SK-N-SH (cell line): ENCODE measurements around the gene MCTS1. TPM values are rescaled to one million over a fixed set of nuclear protein-coding genes. Genes with fewer than 3 reads are reported as not detected.
A peak's percentile ranks its signal among the peaks of the same experiment; 100 is the strongest.

Experiments used
- CTCF ChIA-PET: fragments of 300-600, 350-600 bp; formaldehyde crosslinking; extraction: SDS; loops from one replicate; lab custom pipeline; 2021; lab: Yijun Ruan, JAX
- POLR2A ChIA-PET: fragments of 350-600 bp; sonication (Branson Sonifier 250); formaldehyde crosslinking; extraction: SDS; loops from one replicate; lab custom pipeline; 2020; ENCODE audit warnings: antibody characterized with exemption, inconsistent platforms; lab: Yijun Ruan, JAX
- DNase-seq: peaks from one replicate; pipeline ENCODE4 v3.0.0; 2012
- H2AFZ ChIP-seq: fragments of 200-600 bp; sonication (generic); 2 replicates; pipeline ENCODE4 v1.8.1; 2016; ENCODE audit warnings: antibody characterized with exemption, mild to moderate bottlenecking, low read depth
- H3F3A ChIP-seq: fragments of 200-600 bp; sonication (generic); replicated peaks from 2 replicates; pipeline ENCODE3; 2016; ENCODE audit warnings: antibody characterized with exemption, mild to moderate bottlenecking; ENCODE audit not compliant: insufficient read depth
- H3K27ac ChIP-seq, 2 experiments: fragments of 200-500 bp in 1 of 2; fragments of 200-600 bp in 1 of 2; sonication (Bioruptor generic) in 1 of 2; sonication (generic), shearing (Covaris generic) in 1 of 2; 2 replicates each; pipeline versions ENCODE4 v1.5.1 to v1.6.1; 2014 to 2016; ENCODE audit warnings: low read depth in 2 of 2, inconsistent platforms in 1 of 2, low read length in 1 of 2, mild to moderate bottlenecking in 1 of 2, mixed read lengths in 1 of 2
- H3K27me3 ChIP-seq: fragments of 200-600 bp; sonication (generic), shearing (Covaris generic); 2 replicates; pipeline ENCODE4 v1.6.1; 2016; ENCODE audit warnings: mixed run types; ENCODE audit not compliant: insufficient read depth
- H3K36me3 ChIP-seq, 2 experiments: fragments of 200-500 bp in 1 of 2; fragments of 200-600 bp in 1 of 2; sonication (Bioruptor generic) in 1 of 2; sonication (generic) in 1 of 2; replicated peaks in 1 of 2; 2 replicates each; pipeline versions ENCODE3 to v1.5.1; 2014 to 2016; ENCODE audit warnings: low read length in 1 of 2, mild to moderate bottlenecking in 1 of 2; ENCODE audit not compliant: insufficient read depth in 2 of 2, control insufficient read depth in 1 of 2
- H3K4me1 ChIP-seq, 2 experiments: fragments of 200-500 bp in 1 of 2; fragments of 200-600 bp in 1 of 2; sonication (Bioruptor generic) in 1 of 2; sonication (generic), shearing (Covaris generic) in 1 of 2; 2 replicates each; pipeline versions ENCODE4 v1.5.1 to v1.6.1; 2014 to 2016; ENCODE audit warnings: low read depth in 1 of 2, low read length in 1 of 2, mixed run types in 1 of 2; ENCODE audit not compliant: insufficient read depth in 2 of 2, control insufficient read depth in 1 of 2
- H3K4me2 ChIP-seq: fragments of 200-600 bp; sonication (generic), shearing (Covaris generic); 2 replicates; pipeline ENCODE4 v1.6.1; 2017; ENCODE audit warnings: mixed run types
- H3K4me3 ChIP-seq, 2 experiments: fragments of 200-500 bp in 1 of 2; fragments of 200-600 bp in 1 of 2; sonication (Bioruptor generic) in 1 of 2; sonication (generic), shearing (Covaris generic) in 1 of 2; 2 replicates each; pipeline versions ENCODE4 v1.5.1 to v1.8.1; 2014 to 2016; ENCODE audit warnings: low read depth in 2 of 2, inconsistent platforms in 1 of 2, low read length in 1 of 2, mild to moderate bottlenecking in 1 of 2, mixed read lengths in 1 of 2, moderate library complexity in 1 of 2
- H3K79me2 ChIP-seq: fragments of 200-600 bp; sonication (generic); 2 replicates; pipeline ENCODE4 v1.8.1; 2017; ENCODE audit warnings: mild to moderate bottlenecking; ENCODE audit not compliant: insufficient read depth
- H3K9ac ChIP-seq: fragments of 200-600 bp; sonication (generic); 2 replicates; pipeline ENCODE4 v1.6.1; 2017; ENCODE audit warnings: mixed run types
- H3K9me2 ChIP-seq: fragments of 200-600 bp; sonication (generic); 2 replicates; pipeline ENCODE4 v1.6.1; 2017; ENCODE audit warnings: mixed run types
- H3K9me3 ChIP-seq: fragments of 200-600 bp; sonication (generic); 2 replicates; pipeline ENCODE4 v1.6.1; 2017; ENCODE audit warnings: mixed run types, mild to moderate bottlenecking, moderate library complexity
- H4K20me1 ChIP-seq: fragments of 200-600 bp; sonication (generic); 2 replicates; pipeline ENCODE4 v1.6.1; 2017; ENCODE audit warnings: mild to moderate bottlenecking, mixed run types; ENCODE audit not compliant: insufficient read depth
- CHD2 ChIP-seq: fragments of 150-350 bp; IDR thresholded peaks from 2 replicates; pipeline ENCODE4 v1.6.1; 2018; ENCODE audit warnings: low read length; ENCODE audit not compliant: partially characterized antibody
- ELF1 ChIP-seq: IDR thresholded peaks from 2 replicates; pipeline ENCODE4 v1.4.0; 2012
- EP300 ChIP-seq, 2 experiments: IDR thresholded peaks; 2 replicates each; pipeline versions ENCODE4 v1.4.0 to v1.6.1; 2012; ENCODE audit warnings: borderline replicate concordance in 1 of 2, low read depth in 1 of 2, low read length in 1 of 2
- FOXM1 ChIP-seq: IDR thresholded peaks from 2 replicates; pipeline ENCODE4 v1.4.0; 2012; ENCODE audit warnings: low read depth, mild to moderate bottlenecking
- GABPA ChIP-seq: IDR thresholded peaks from 2 replicates; pipeline ENCODE4 v1.4.0; 2012; ENCODE audit warnings: low read depth, mild to moderate bottlenecking
- JUND ChIP-seq: IDR thresholded peaks from 2 replicates; pipeline ENCODE4 v1.4.0; 2012
- MAX ChIP-seq: IDR thresholded peaks from 2 replicates; pipeline ENCODE4 v1.4.0; 2012; ENCODE audit warnings: low read depth
- MEF2A ChIP-seq: IDR thresholded peaks from 2 replicates; pipeline ENCODE4 v1.4.0; 2012; ENCODE audit warnings: low read depth, borderline replicate concordance
- MXI1 ChIP-seq: IDR thresholded peaks from 2 replicates; pipeline ENCODE4 v1.6.1; 2012; ENCODE audit warnings: mild to moderate bottlenecking, low read depth, low read length, improper control_type of control experiment
- NRF1 ChIP-seq: IDR thresholded peaks from 2 replicates; pipeline ENCODE4 v1.6.1; 2012; ENCODE audit warnings: low read depth, mild to moderate bottlenecking, low read length
- PBX3 ChIP-seq: IDR thresholded peaks from 2 replicates; pipeline ENCODE4; 2012
- POLR2AphosphoS5 ChIP-seq: IDR thresholded peaks from 2 replicates; pipeline ENCODE4 v1.6.1; 2012; ENCODE audit warnings: low read depth, low read length
- RFX5 ChIP-seq: IDR thresholded peaks from 2 replicates; pipeline ENCODE4 v1.6.1; 2012; ENCODE audit warnings: mild to moderate bottlenecking, improper control_type of control experiment, low read length
- TAF1 ChIP-seq: IDR thresholded peaks from 2 replicates; pipeline ENCODE4 v1.6.1; 2012; ENCODE audit warnings: low read depth, mild to moderate bottlenecking, low read length, moderate library complexity, borderline replicate concordance
- ZBTB33 ChIP-seq: IDR thresholded peaks from 2 replicates; pipeline ENCODE4 v1.4.0; 2012; ENCODE audit warnings: low read depth, borderline replicate concordance
- WGBS: methylation state at CpG from one replicate; pipeline ENCODE4 v1.1.6; 2017; ENCODE audit warnings: low lambda C conversion rate; 5-methylcytosine and 5-hydroxymethylcytosine counted together
- polyA plus RNA-seq, 3 experiments: library from polyadenylated mRNA; depleted of rRNA; stranded (reverse); fragments of >200 nt; gene quantifications; 2 replicates each; pipeline ENCODE4 v1.2.3, GENCODE V29; 2012

Gene MCTS1
- polyA plus RNA-seq (2012; rRNA removed), result 62.1 and 78.7 TPM in 2 replicates
- 99.2 and 124 TPM in 2 replicates for polyA plus RNA-seq (2012; cell fraction: cytosol; rRNA removed)
- polyA plus RNA-seq (2012; cell fraction: nucleus; rRNA removed), result 25.2 and 52.2 TPM in 2 replicates

GRCh38 chrX:120603707-120604360, at the start of gene MCTS1:
Gene MCTS1, plus strand, starts transcription at chrX:120604101. Its CDS starts 136 bp downstream, at chrX:120604237.
- Histone ChIP-seq H3F3A (peaks cover 10% of the 10 kb centered on the region), H3K79me2 (peaks cover 39% of the 10 kb centered on the region), H4K20me1 (no peaks in the 10 kb centered on the region), H3K4me2 (peak within 1 kb of the TSS; percentile 92), H3K9me2 (no peaks in the 10 kb centered on the region), H3K27me3 (no peaks in the 10 kb centered on the region; the same call in 1 of the 2 replicates), H3K4me1 (peaks cover 0 to 2% of the 10 kb centered on the region in 2 experiments; a peak in 2 of 4 replicates), H3K9me3 (no peaks in the 10 kb centered on the region), H3K9ac (peak within 1 kb of the TSS; percentile 90), H2AFZ (peak within 1 kb of the TSS; percentile 84), H3K27ac (peak within 1 kb of the TSS; percentile 93 to 95), H3K4me3 (peak within 1 kb of the TSS; percentile 85 to 91), H3K36me3 (peaks cover 19 to 20% of the 10 kb centered on the region in 2 experiments)
- ChIA-PET POLR2A (interaction anchor here (1.1 to 2.9 kb wide), 3 partner anchors 26 to 135 kb away, joined by 3 to 43 read pairs (median 4); partner anchors contain the start of genes C1GALT1C1 and CUL4B), CTCF (interaction anchor here (0.7 to 1.4 kb wide), 5 partner anchors 10 to 151 kb away, joined by 3 to 4 read pairs (median 3); no protein-coding TSS in a partner anchor)
- DNase-seq, result peak; percentile 67
- TF ChIP-seq MEF2A (no peak), POLR2AphosphoS5 (peak; percentile 85), MXI1 (peak; percentile 82), RFX5 (no peak), EP300 (IDR thresholded peaks at IDR 0.05; ENCODE audit: borderline replicate concordance in 1 of 2, low read depth in 1 of 2, low read length in 1 of 2) (peak in 1 of 2 experiments; percentile 2; a peak in 1 of 4 replicates), PBX3 (peak; percentile 82), TAF1 (peak; percentile 67), ZBTB33 (0 out of 2 replicates have a peak, but pooled peaks have one; percentile 33), GABPA (peak; percentile 86), JUND (no peak; the same call in 1 of the 2 replicates), ELF1 (peak; percentile 85), FOXM1 (no peak), CHD2 (peak; percentile 8), MAX (peak; percentile 69), NRF1 (no peak)
- WGBS, result 2% methylated on average over 31 of the region's 31 CpGs
